SK-N-MC (cell line): ENCODE data around the gene ABAT.

Experiments used
- EZH2 ChIP-seq: fragments of 200-600 bp; sonication (generic); IDR thresholded peaks from one replicate; pipeline ENCODE4 v1.6.1; 2017; ENCODE audit warnings: antibody characterized with exemption
- POLR2AphosphoS5 ChIP-seq: IDR thresholded peaks from 2 replicates; pipeline ENCODE4 v1.6.1; 2012; ENCODE audit warnings: mild to moderate bottlenecking, low read depth, low read length, borderline replicate concordance

DNA sequence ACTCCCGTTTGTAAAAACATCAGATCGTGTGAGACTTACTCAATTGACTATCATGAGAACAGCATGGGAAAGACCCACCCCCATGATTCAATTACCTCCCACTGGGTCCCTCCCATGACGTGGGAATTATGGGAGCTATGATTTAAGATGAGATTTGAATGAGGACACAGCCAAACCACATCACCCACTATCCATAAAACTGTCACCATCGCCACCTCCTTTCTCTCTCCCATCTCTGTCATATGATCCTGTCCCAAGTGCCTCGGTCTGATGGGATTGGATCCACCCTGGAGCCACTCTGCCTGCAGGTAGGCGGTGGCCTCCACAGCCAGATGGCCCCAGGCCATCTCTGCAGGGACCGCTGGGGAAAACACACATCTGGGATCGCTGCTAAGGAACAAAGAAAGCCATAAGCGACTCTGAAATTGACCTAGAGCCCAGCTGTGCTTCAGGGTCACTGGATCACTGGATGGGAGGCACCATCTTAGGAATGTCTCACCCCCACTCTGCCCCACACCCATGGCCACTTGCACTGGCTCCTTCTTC is 61.8 kb downstream of the ABAT start:
- TF ChIP-seq EZH2: no peak
- TF ChIP-seq POLR2AphosphoS5: no peak
